CD8-positive, alpha-beta memory T cell (primary cell): Measurements from ENCODE around the gene PRRG4. TPM values are rescaled to one million over a fixed set of nuclear protein-coding genes. Genes with fewer than 3 reads are reported as not detected.
A peak's percentile ranks its signal among the peaks of the same experiment; 100 is the strongest.
"Not testable (repeated sequence)": the region's sequence is repeated elsewhere in the genome, so short reads cannot be mapped to it uniquely, and the experiment has no call there.

ENCODE experiments used
- CTCF ChIA-PET: fragments of 350-600 bp; sonication (Branson Sonifier 250); formaldehyde crosslinking; loops from one replicate; lab custom pipeline; 2021; ENCODE audit warnings: antibody characterized with exemption; lab: Charles Lee
- POLR2A ChIA-PET: fragments of 350-600 bp; sonication (Branson Sonifier 250); formaldehyde crosslinking; loops from one replicate; lab custom pipeline; 2021; ENCODE audit warnings: antibody characterized with exemption; lab: Charles Lee
- DNase-seq, 5 donors: peaks; one replicate each; pipeline versions ENCODE4 v3.0.0 to v3.0.0-alpha.2; 2020 to 2022; ENCODE audit warnings: mixed read lengths in 1 of 5
- H3K27ac ChIP-seq: one replicate; pipeline ENCODE4 v1.7.0; 2013; ENCODE audit warnings: low read depth, mild to moderate bottlenecking, low read length, moderate library complexity
- H3K27me3 ChIP-seq: 2 replicates; pipeline ENCODE4 v1.7.0; 2013; ENCODE audit warnings: low read length, mild to moderate bottlenecking; ENCODE audit not compliant: insufficient read depth, poor library complexity, severe bottlenecking
- H3K36me3 ChIP-seq: 2 replicates; pipeline ENCODE4 v1.7.0; 2013; ENCODE audit warnings: mild to moderate bottlenecking, low read length, moderate library complexity; ENCODE audit not compliant: insufficient read depth
- H3K4me1 ChIP-seq: 2 replicates; pipeline ENCODE4 v1.7.0; 2013; ENCODE audit warnings: mild to moderate bottlenecking, low read length, moderate library complexity; ENCODE audit not compliant: insufficient read depth
- H3K4me3 ChIP-seq: 2 replicates; pipeline ENCODE4 v1.7.0; 2013; ENCODE audit warnings: mild to moderate bottlenecking, low read length
- H3K9me3 ChIP-seq: 2 replicates; pipeline ENCODE4 v1.7.0; 2013; ENCODE audit warnings: mild to moderate bottlenecking, low read length
- H3K27ac Mint-ChIP-seq, 8 donors: one replicate each; pipeline ENCODE4 v1.8.0; 2020 to 2021; ENCODE audit warnings: mixed read lengths in 8 of 8, mild to moderate bottlenecking in 6 of 8, inconsistent platforms in 3 of 8, moderate library complexity in 3 of 8
- H3K27me3 Mint-ChIP-seq, 2 donors: one replicate each; pipeline ENCODE4 v1.8.0; 2020 to 2021; ENCODE audit warnings: mixed read lengths in 2 of 2, mild to moderate bottlenecking in 1 of 2, moderate library complexity in 1 of 2
- H3K36me3 Mint-ChIP-seq, 3 donors: one replicate each; pipeline ENCODE4 v1.8.0; 2020 to 2021; ENCODE audit warnings: mixed read lengths in 3 of 3, inconsistent platforms in 1 of 3, mild to moderate bottlenecking in 1 of 3
- H3K4me1 Mint-ChIP-seq, 3 donors: one replicate each; pipeline ENCODE4 v1.8.0; 2020 to 2021; ENCODE audit warnings: mixed read lengths in 3 of 3, inconsistent platforms in 1 of 3, mild to moderate bottlenecking in 1 of 3
- H3K4me3 Mint-ChIP-seq, 7 donors: one replicate each; pipeline ENCODE4 v1.8.0; 2020 to 2021; ENCODE audit warnings: mixed read lengths in 7 of 7, mild to moderate bottlenecking in 6 of 7, moderate library complexity in 4 of 7, inconsistent platforms in 2 of 7
- H3K9me3 Mint-ChIP-seq, 5 donors: one replicate each; pipeline ENCODE4 v1.8.0; 2020 to 2022; ENCODE audit warnings: mixed read lengths in 5 of 5, mild to moderate bottlenecking in 3 of 5, moderate library complexity in 2 of 5, inconsistent platforms in 1 of 5
- polyA plus RNA-seq: library from polyadenylated mRNA; unstranded; fragments of 300-500 nt; fragmentation: Illumina TruSeq; gene quantifications from one replicate; pipeline ENCODE4 v1.2.3, GENCODE V29; 2021
- total RNA-seq, 2 experiments: library from RNA; stranded (reverse); gene quantifications; one replicate each; pipeline ENCODE4 v1.2.3, GENCODE V29; 2021

Gene PRRG4
- total and polyA plus RNA-seq, 3 experiments from 2014 or later, result 0.51 to 0.68 TPM; not detected in 1

GRCh38 chr11:32821517-32821916 lies 8.2 kb upstream of the PRRG4 start:
- H3K4me1 Mint-ChIP-seq, result peaks cover 0 to 4% (median 3%) of the 10 kb centered on the region in 3 donors
- Histone ChIP-seq H3K4me3 (no peak overlapping the region), H3K9me3 (no peaks in the 10 kb centered on the region), H3K27me3 (no peaks in the 10 kb centered on the region), H3K27ac (no peak overlapping the region), H3K36me3 (no peaks in the 10 kb centered on the region), H3K4me1 (no peaks in the 10 kb centered on the region)
- ChIA-PET POLR2A (no interaction called here), CTCF (no interaction called here)
- H3K36me3 Mint-ChIP-seq, result peaks cover 0 to 9% (median 0%) of the 10 kb centered on the region in 3 donors
- DNase-seq, result no peak
- peaks cover 0 to 4% (median 0%) of the 10 kb centered on the region in 5 donors for H3K9me3 Mint-ChIP-seq
- H3K27ac Mint-ChIP-seq, result no peak overlapping the region
- no peak overlapping the region for H3K4me3 Mint-ChIP-seq
- peaks cover 2 to 3% of the 10 kb centered on the region in 2 donors for H3K27me3 Mint-ChIP-seq

GRCh38 chr11:32821917-32822560 lies 7.7 kb upstream of the PRRG4 start:
- H3K4me1 Mint-ChIP-seq, result peaks cover 0 to 4% (median 3%) of the 10 kb centered on the region in 3 donors
- ChIA-PET POLR2A (no interaction called here), CTCF (no interaction called here)
- peaks cover 0 to 9% (median 0%) of the 10 kb centered on the region in 3 donors for H3K36me3 Mint-ChIP-seq
- Histone ChIP-seq H3K4me1 (no peaks in the 10 kb centered on the region), H3K9me3 (no peaks in the 10 kb centered on the region), H3K36me3 (no peaks in the 10 kb centered on the region), H3K27me3 (no peaks in the 10 kb centered on the region), H3K4me3 (no peak overlapping the region), H3K27ac (no peak overlapping the region)
- H3K4me3 Mint-ChIP-seq, result no peak overlapping the region
- H3K27me3 Mint-ChIP-seq, result peaks cover 2 to 4% of the 10 kb centered on the region in 2 donors
- no peak for DNase-seq
- H3K9me3 Mint-ChIP-seq, result peaks cover 0 to 4% (median 0%) of the 10 kb centered on the region in 5 donors
- no peak overlapping the region for H3K27ac Mint-ChIP-seq

GRCh38 chr11:32823617-32824016 lies 6.1 kb upstream of the PRRG4 start:
- H3K27me3 ChIP-seq, H3K27ac Mint-ChIP-seq, H3K9me3 Mint-ChIP-seq, CTCF ChIA-PET, H3K9me3 ChIP-seq, H3K27ac ChIP-seq, H3K36me3 ChIP-seq, H3K4me1 ChIP-seq, H3K4me3 ChIP-seq, H3K4me3 Mint-ChIP-seq, H3K4me1 Mint-ChIP-seq, DNase-seq, POLR2A ChIA-PET, H3K36me3 Mint-ChIP-seq: not testable (repeated sequence)
- peaks cover 4 to 14% of the 10 kb centered on the region in 2 donors for H3K27me3 Mint-ChIP-seq

GRCh38 chr11:32826113-32826512 lies 3.6 kb upstream of the PRRG4 start:
- no peak overlapping the region for H3K4me3 ChIP-seq
- no peak for DNase-seq
- no peaks in the 10 kb centered on the region for H3K36me3 ChIP-seq
- no peaks in the 10 kb centered on the region for H3K9me3 ChIP-seq
- H3K27ac Mint-ChIP-seq, result no peak overlapping the region
- H3K27me3 ChIP-seq, result peaks cover 2% of the 10 kb centered on the region
- no peak overlapping the region for H3K27ac ChIP-seq
- peaks cover 0 to 4% (median 0%) of the 10 kb centered on the region in 5 donors for H3K9me3 Mint-ChIP-seq
- peaks cover 0 to 9% (median 0%) of the 10 kb centered on the region in 3 donors for H3K36me3 Mint-ChIP-seq
- H3K4me3 Mint-ChIP-seq, result no peak overlapping the region
- H3K4me1 ChIP-seq, result no peaks in the 10 kb centered on the region
- peaks cover 18 to 35% of the 10 kb centered on the region in 2 donors for H3K27me3 Mint-ChIP-seq
- ChIA-PET CTCF (no interaction called here), POLR2A (no interaction called here)
- H3K4me1 Mint-ChIP-seq, result peaks cover 11 to 25% (median 11%) of the 10 kb centered on the region in 3 donors

- Mint-ChIP-seq H3K27ac (no peak overlapping the region), H3K36me3 (peaks cover 0 to 9% (median 0%) of the 10 kb centered on the region in 3 donors), H3K27me3 (peaks cover 24 to 41% of the 10 kb centered on the region in 2 donors), H3K4me1 (peaks cover 9 to 21% (median 14%) of the 10 kb centered on the region in 3 donors), H3K9me3 (peaks cover 0 to 4% (median 0%) of the 10 kb centered on the region in 5 donors), H3K4me3 (no peak overlapping the region)
- no peaks in the 10 kb centered on the region for H3K36me3 ChIP-seq
- H3K4me1 ChIP-seq, result no peaks in the 10 kb centered on the region
- no peaks in the 10 kb centered on the region for H3K9me3 ChIP-seq
- H3K27ac ChIP-seq, result no peak overlapping the region
- ChIA-PET POLR2A (no interaction called here), CTCF (no interaction called here)
- no peak for DNase-seq
- peaks cover 6% of the 10 kb centered on the region for H3K27me3 ChIP-seq
- H3K4me3 ChIP-seq, result no peak overlapping the region
Observed at GRCh38 chr11:32827276-32827675, 2.5 kb upstream of the PRRG4 start.

GRCh38 chr11:32829157-32829679 lies 509 bp upstream of the PRRG4 start:
- no peaks in the 10 kb centered on the region for H3K36me3 ChIP-seq
- no peak for DNase-seq
- Mint-ChIP-seq H3K4me3 (peak overlapping the region; percentile 76 to 88 (median 80)), H3K36me3 (no peaks in the 10 kb centered on the region), H3K9me3 (peaks cover 0 to 2% (median 0%) of the 10 kb centered on the region in 5 donors), H3K27ac (no peak overlapping the region), H3K27me3 (peaks cover 27 to 45% of the 10 kb centered on the region in 2 donors), H3K4me1 (peaks cover 9 to 21% (median 14%) of the 10 kb centered on the region in 3 donors)
- no peak overlapping the region for H3K27ac ChIP-seq
- H3K9me3 ChIP-seq, result no peaks in the 10 kb centered on the region
- H3K27me3 ChIP-seq, result peaks cover 6% of the 10 kb centered on the region
- peak overlapping the region; percentile 66 for H3K4me3 ChIP-seq
- no peaks in the 10 kb centered on the region for H3K4me1 ChIP-seq
- CTCF ChIA-PET, result no interaction called here
- POLR2A ChIA-PET, result no interaction called here

GRCh38 chr11:32830413-32830738 lies 649 bp downstream of the PRRG4 start:
- Mint-ChIP-seq H3K27me3 (peaks cover 29 to 45% of the 10 kb centered on the region in 2 donors), H3K4me1 (peaks cover 9 to 21% (median 14%) of the 10 kb centered on the region in 3 donors), H3K9me3 (peaks cover 0 to 2% (median 0%) of the 10 kb centered on the region in 5 donors), H3K36me3 (no peaks in the 10 kb centered on the region), H3K4me3 (peak overlapping the region in 6 of 7 donors; percentile 28 to 80 (median 49)), H3K27ac (no peak overlapping the region)
- Histone ChIP-seq H3K27me3 (peaks cover 6% of the 10 kb centered on the region), H3K4me1 (no peaks in the 10 kb centered on the region), H3K36me3 (no peaks in the 10 kb centered on the region), H3K27ac (no peak overlapping the region), H3K9me3 (no peaks in the 10 kb centered on the region), H3K4me3 (no peak overlapping the region)
- POLR2A ChIA-PET, result no interaction called here
- DNase-seq, result no peak
- CTCF ChIA-PET, result no interaction called here

GRCh38 chr11:32830796-32831195 lies 1.1 kb downstream of the PRRG4 start:
- H3K4me1 ChIP-seq, result no peaks in the 10 kb centered on the region
- H3K27ac ChIP-seq, result no peak overlapping the region
- H3K4me3 Mint-ChIP-seq, result peak overlapping the region; percentile 18 to 58 (median 47)
- DNase-seq, result no peak
- peaks cover 0 to 2% (median 0%) of the 10 kb centered on the region in 5 donors for H3K9me3 Mint-ChIP-seq
- H3K27me3 Mint-ChIP-seq, result peaks cover 29 to 45% of the 10 kb centered on the region in 2 donors
- H3K4me3 ChIP-seq, result no peak overlapping the region
- H3K4me1 Mint-ChIP-seq, result peaks cover 9 to 21% (median 14%) of the 10 kb centered on the region in 3 donors
- no peaks in the 10 kb centered on the region for H3K36me3 Mint-ChIP-seq
- ChIA-PET CTCF (no interaction called here), POLR2A (no interaction called here)
- peaks cover 6% of the 10 kb centered on the region for H3K27me3 ChIP-seq
- no peak overlapping the region for H3K27ac Mint-ChIP-seq
- H3K9me3 ChIP-seq, result no peaks in the 10 kb centered on the region
- H3K36me3 ChIP-seq, result no peaks in the 10 kb centered on the region
